ENCODE results near the gene SPRED1.

SPRED1 gene

DNA sequence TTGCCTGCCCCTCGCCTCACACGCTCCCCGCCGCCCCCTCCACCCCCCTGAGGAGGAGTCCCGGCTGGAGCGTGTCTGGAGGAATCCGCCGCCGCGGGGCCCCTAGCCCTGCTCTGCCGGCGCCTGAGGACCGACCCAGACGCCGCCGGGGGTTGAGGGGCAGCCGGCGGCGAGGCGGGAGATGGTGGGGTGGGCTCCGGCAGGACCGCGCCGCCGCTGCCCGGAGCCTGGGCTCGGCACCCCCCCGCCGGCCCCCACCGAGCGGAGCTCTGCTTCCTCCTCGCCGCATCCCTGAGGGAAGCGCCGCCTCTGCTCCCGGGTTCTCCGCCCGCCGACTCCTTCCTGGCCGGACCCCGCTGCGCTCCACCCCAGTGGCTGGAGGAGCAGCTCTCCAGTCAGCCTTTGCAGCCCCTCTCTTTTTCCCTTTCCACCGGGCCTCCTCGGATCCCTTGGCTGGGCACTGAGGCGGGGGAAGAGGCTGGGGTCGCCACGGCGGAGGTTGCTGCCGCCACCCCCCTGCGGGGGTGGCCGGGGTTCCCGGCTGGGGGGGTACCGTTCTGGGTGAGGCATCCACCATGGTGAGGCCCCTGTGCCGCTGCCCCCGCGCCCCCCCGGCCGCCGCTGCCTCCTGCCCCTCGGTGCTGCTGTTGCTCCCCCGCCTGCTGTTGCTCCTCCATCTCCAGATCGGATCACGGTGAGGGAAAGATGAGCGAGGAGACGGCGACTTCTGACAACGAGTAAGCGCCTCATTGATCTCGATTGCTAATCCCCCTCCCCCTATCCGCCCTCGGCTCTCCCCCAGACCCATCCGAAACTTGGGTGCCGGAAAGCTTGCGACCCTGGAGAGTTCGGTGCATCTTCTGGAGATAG lies at the start of gene SPRED1 (continued):
- TF ChIP-seq ZNF501 (tag by site-specific recombination; IDR thresholded peaks at IDR 0.05) (no peak), ZNF302 (tag by site-specific recombination; IDR thresholded peaks at IDR 0.05; ENCODE audit: low read depth) (no peak), ZBTB20 (tag by site-specific recombination; IDR thresholded peaks at IDR 0.05) (peak; percentile 83), BCL11B (tag by site-specific recombination; IDR thresholded peaks at IDR 0.05; ENCODE audit: low read depth) (no peak), KLF9 (tag by site-specific recombination; IDR thresholded peaks at IDR 0.05; ENCODE audit: low read depth) (no peak), SP2 (tag by site-specific recombination; IDR thresholded peaks at IDR 0.05) (peak; percentile 33; the same call in 1 of the 2 replicates)
- TF ChIP-seq, protein P1, sequence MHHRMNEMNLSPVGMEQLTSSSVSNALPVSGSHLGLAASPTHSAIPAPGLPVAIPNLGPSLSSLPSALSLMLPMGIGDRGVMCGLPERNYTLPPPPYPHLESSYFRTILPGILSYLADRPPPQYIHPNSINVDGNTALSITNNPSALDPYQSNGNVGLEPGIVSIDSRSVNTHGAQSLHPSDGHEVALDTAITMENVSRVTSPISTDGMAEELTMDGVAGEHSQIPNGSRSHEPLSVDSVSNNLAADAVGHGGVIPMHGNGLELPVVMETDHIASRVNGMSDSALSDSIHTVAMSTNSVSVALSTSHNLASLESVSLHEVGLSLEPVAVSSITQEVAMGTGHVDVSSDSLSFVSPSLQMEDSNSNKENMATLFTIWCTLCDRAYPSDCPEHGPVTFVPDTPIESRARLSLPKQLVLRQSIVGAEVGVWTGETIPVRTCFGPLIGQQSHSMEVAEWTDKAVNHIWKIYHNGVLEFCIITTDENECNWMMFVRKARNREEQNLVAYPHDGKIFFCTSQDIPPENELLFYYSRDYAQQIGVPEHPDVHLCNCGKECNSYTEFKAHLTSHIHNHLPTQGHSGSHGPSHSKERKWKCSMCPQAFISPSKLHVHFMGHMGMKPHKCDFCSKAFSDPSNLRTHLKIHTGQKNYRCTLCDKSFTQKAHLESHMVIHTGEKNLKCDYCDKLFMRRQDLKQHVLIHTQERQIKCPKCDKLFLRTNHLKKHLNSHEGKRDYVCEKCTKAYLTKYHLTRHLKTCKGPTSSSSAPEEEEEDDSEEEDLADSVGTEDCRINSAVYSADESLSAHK (tag by site-specific recombination; IDR thresholded peaks at IDR 0.05) = no peak
- TF ChIP-seq, protein P2, sequence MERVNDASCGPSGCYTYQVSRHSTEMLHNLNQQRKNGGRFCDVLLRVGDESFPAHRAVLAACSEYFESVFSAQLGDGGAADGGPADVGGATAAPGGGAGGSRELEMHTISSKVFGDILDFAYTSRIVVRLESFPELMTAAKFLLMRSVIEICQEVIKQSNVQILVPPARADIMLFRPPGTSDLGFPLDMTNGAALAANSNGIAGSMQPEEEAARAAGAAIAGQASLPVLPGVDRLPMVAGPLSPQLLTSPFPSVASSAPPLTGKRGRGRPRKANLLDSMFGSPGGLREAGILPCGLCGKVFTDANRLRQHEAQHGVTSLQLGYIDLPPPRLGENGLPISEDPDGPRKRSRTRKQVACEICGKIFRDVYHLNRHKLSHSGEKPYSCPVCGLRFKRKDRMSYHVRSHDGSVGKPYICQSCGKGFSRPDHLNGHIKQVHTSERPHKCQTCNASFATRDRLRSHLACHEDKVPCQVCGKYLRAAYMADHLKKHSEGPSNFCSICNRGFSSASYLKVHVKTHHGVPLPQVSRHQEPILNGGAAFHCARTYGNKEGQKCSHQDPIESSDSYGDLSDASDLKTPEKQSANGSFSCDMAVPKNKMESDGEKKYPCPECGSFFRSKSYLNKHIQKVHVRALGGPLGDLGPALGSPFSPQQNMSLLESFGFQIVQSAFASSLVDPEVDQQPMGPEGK (tag by site-specific recombination; IDR thresholded peaks at IDR 0.05) = peak; percentile 44
- TF ChIP-seq, protein P3, sequence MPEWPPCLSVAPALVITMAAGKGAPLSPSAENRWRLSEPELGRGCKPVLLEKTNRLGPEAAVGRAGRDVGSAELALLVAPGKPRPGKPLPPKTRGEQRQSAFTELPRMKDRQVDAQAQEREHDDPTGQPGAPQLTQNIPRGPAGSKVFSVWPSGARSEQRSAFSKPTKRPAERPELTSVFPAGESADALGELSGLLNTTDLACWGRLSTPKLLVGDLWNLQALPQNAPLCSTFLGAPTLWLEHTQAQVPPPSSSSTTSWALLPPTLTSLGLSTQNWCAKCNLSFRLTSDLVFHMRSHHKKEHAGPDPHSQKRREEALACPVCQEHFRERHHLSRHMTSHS (tag by site-specific recombination; IDR thresholded peaks at IDR 0.05) = no peak

DNA sequence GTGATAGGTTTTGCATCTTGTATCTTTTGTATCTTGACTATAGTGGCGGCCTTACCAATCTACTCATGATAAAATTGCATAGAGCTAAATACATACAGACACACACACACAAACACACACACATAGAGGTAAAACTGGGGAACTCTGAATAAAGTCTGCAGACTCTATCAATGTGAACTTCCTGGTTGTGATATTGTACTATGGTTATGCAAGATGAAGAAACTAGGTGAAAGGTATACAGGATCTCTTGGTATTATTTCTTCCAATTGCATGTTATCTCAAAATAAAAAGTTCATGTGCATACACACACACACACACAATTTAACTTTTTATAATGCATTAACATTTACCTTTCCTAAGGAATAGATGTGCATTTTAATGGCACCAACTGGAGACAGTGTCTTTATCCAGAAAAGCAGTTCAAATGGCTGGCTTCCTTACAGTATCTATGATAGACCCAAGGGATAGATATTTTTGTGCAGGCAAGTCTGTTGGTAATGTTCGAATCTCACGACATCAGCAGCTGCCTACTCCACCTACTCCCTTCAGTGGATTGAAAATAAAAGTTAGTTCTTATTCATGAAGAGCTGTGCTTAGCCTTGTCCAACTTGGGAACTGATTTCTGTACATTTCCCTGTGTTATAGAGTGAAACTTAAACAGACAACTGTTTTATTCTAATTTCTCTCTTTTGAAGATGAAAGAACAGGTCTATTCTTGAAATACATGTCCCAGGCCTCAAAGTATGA lies 46.9 kb upstream of the SPRED1 start:
- TF ChIP-seq ZSCAN23 (tag by site-specific recombination; IDR thresholded peaks at IDR 0.05) = no peak
- TF ChIP-seq IKZF3 (tag by site-specific recombination; IDR thresholded peaks at IDR 0.05) = no peak
- TF ChIP-seq, protein P3 (tag by site-specific recombination; IDR thresholded peaks at IDR 0.05) = no peak
- no peak for TF ChIP-seq ZNF776 (tag by site-specific recombination; IDR thresholded peaks at IDR 0.05; ENCODE audit: borderline replicate concordance)
- TF ChIP-seq ZNF596 (tag by site-specific recombination; IDR thresholded peaks at IDR 0.05) = no peak
- TF ChIP-seq ZNF341 (tag by site-specific recombination; IDR thresholded peaks at IDR 0.05; ENCODE audit: low read depth) = no peak
- TF ChIP-seq, protein P4, sequence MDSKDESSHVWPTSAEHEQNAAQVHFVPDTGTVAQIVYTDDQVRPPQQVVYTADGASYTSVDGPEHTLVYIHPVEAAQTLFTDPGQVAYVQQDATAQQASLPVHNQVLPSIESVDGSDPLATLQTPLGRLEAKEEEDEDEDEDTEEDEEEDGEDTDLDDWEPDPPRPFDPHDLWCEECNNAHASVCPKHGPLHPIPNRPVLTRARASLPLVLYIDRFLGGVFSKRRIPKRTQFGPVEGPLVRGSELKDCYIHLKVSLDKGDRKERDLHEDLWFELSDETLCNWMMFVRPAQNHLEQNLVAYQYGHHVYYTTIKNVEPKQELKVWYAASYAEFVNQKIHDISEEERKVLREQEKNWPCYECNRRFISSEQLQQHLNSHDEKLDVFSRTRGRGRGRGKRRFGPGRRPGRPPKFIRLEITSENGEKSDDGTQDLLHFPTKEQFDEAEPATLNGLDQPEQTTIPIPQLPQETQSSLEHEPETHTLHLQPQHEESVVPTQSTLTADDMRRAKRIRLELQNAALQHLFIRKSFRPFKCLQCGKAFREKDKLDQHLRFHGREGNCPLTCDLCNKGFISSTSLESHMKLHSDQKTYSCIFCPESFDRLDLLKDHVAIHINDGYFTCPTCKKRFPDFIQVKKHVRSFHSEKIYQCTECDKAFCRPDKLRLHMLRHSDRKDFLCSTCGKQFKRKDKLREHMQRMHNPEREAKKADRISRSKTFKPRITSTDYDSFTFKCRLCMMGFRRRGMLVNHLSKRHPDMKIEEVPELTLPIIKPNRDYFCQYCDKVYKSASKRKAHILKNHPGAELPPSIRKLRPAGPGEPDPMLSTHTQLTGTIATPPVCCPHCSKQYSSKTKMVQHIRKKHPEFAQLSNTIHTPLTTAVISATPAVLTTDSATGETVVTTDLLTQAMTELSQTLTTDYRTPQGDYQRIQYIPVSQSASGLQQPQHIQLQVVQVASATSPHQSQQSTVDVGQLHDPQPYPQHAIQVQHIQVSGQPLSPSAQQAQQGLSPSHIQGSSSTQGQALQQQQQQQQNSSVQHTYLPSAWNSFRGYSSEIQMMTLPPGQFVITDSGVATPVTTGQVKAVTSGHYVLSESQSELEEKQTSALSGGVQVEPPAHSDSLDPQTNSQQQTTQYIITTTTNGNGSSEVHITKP (tag by site-specific recombination; IDR thresholded peaks at IDR 0.05) = no peak
- TF ChIP-seq ZNF623 (tag by site-specific recombination; IDR thresholded peaks at IDR 0.05) = no peak
- TF ChIP-seq ZNF121 (tag by site-specific recombination; IDR thresholded peaks at IDR 0.05) = no peak
- TF ChIP-seq ZNF843 (tag by site-specific recombination; IDR thresholded peaks at IDR 0.05) = no peak
- TF ChIP-seq, protein P5, sequence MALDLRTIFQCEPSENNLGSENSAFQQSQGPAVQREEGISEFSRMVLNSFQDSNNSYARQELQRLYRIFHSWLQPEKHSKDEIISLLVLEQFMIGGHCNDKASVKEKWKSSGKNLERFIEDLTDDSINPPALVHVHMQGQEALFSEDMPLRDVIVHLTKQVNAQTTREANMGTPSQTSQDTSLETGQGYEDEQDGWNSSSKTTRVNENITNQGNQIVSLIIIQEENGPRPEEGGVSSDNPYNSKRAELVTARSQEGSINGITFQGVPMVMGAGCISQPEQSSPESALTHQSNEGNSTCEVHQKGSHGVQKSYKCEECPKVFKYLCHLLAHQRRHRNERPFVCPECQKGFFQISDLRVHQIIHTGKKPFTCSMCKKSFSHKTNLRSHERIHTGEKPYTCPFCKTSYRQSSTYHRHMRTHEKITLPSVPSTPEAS (tag by site-specific recombination; IDR thresholded peaks at IDR 0.05) = no peak
- TF ChIP-seq MZF1 (tag by site-specific recombination; IDR thresholded peaks at IDR 0.05; ENCODE audit: borderline replicate concordance) = no peak
- no peak for TF ChIP-seq ZNF350 (tag by site-specific recombination; IDR thresholded peaks at IDR 0.05)
- no peak for TF ChIP-seq ZNF658 (tag by site-specific recombination; IDR thresholded peaks at IDR 0.05)
- Histone ChIP-seq H3K4me3 (ENCODE audit: low read depth, low read length) (no peak overlapping the region), H3K9me3 (ENCODE audit: control insufficient read depth, insufficient read depth, low read depth, low read length) (no peaks in the 10 kb centered on the region), H3K27ac (ENCODE audit: extremely low read depth, low read depth, low read length) (no peak overlapping the region), H3K36me3 (ENCODE audit: control insufficient read depth in 2 of 2, insufficient read depth in 1 of 2, low read length in 2 of 2) (no peaks in the 10 kb centered on the region), H3K4me1 (ENCODE audit: control insufficient read depth, insufficient read depth, low read length) (no peaks in the 10 kb centered on the region)
- CTCF ChIA-PET = interaction anchor here (0.6 to 1.2 kb wide), 2 partner anchors 15 to 210 kb away, joined by 3 read pairs; no protein-coding TSS in a partner anchor
- POLR2A ChIA-PET = no interaction called here
